Adrenal gland (tissue), 12 donors: ENCODE results near the gene CRIP1. TPM values are rescaled to one million over a fixed set of nuclear protein-coding genes. Genes with fewer than 3 reads are reported as not detected.
A peak's percentile ranks its signal among the peaks of the same experiment; 100 is the strongest.

Experiments used
- DNase-seq, 7 donors: peaks; one replicate each; pipeline ENCODE4 v3.0.0-alpha.2; 2019 to 2020
- H3K27ac ChIP-seq, 5 donors: fragments of 200-600 bp; sonication (generic) in 4 of 5; 1 replicate in 3 of 5; 2 replicates in 2 of 5; pipeline versions ENCODE4 v1.5.1 to v1.8.0; 2016 to 2020; ENCODE audit warnings: mild to moderate bottlenecking in 1 of 5
- H3K27me3 ChIP-seq: fragments of 200-600 bp; 2 replicates; pipeline ENCODE4 v1.8.0; 2021
- H3K36me3 ChIP-seq, 2 donors: fragments of 200-600 bp; replicated peaks in 1 of 2; 1 replicate in 1 of 2; 2 replicates in 1 of 2; pipeline versions ENCODE4 v1.5.1 to v1.8.0; 2018 to 2022
- H3K4me1 ChIP-seq, 2 donors: fragments of 200-600 bp; replicated peaks in 1 of 2; 1 replicate in 1 of 2; 2 replicates in 1 of 2; pipeline versions ENCODE4 v1.5.1 to v1.8.0; 2018 to 2021
- H3K4me3 ChIP-seq, 4 donors: fragments of 200-600 bp; sonication (generic) in 3 of 4; one replicate each; pipeline ENCODE4 v1.5.1; 2016 to 2018
- H3K9me3 ChIP-seq, 3 donors: fragments of 200-600 bp; sonication (generic) in 1 of 3; replicated peaks in 1 of 3; 1 replicate in 2 of 3; 2 replicates in 1 of 3; pipeline versions ENCODE4 v1.5.1 to v1.8.0; 2016 to 2021
- POLR2A ChIP-seq, 2 donors: fragments of 450-650 bp; IDR thresholded peaks; one replicate each; pipeline ENCODE4 v1.6.1; 2017; ENCODE audit warnings: antibody characterized with exemption in 2 of 2, mild to moderate bottlenecking in 2 of 2, moderate library complexity in 1 of 2
- WGBS, 4 donors: extraction: QIAGEN DNeasy Blood & Tissue Kit in 2 of 4; methylation state at CpG; one replicate each; pipeline versions ENCODE4 v1.1.5 to v1.1.7; 2013 to 2017; 5-methylcytosine and 5-hydroxymethylcytosine counted together
- intact Hi-C, 2 donors: fragments of 100-400 bp; cut with DNase I; formaldehyde crosslinking; loops; one replicate each; pipeline versions ENCODE4 v1.14.1 to v1.15.0; 2022 to 2023
- polyA plus RNA-seq, 3 donors: library from polyadenylated mRNA; stranded (reverse); fragments of 200-250 nt in 2 of 3; fragments of 350-450 nt in 1 of 3; fragmentation: Illumina TruSeq in 1 of 3; extraction: RNeasy Lipid Tissue Mini Kit (QIAGEN cat#74804) in 1 of 3; gene quantifications; one replicate each; pipeline ENCODE4 v1.2.3, GENCODE V29; 2013 to 2014
- total RNA-seq, 9 donors: library from RNA; depleted of rRNA in 4 of 9; stranded (reverse); fragments of >200 nt in 4 of 9; fragments of 120-200 nt in 1 of 9; fragmentation: NEBNext Ultra II Directional in 1 of 9; extraction: Animal tissue kit (Norgen Biotek cat#: 25700) in 1 of 9; gene quantifications; one replicate each; pipeline versions ENCODE4 v1.1.0 to v1.2.4, GENCODE V29; 2013 to 2023
- TF ChIP-seq, protein P1 (sequence below), 6 experiments: fragments of 450-650 bp in 4 of 6; fragments of 200-600 bp in 2 of 6; sonication (generic) in 1 of 6; IDR thresholded peaks; 1 replicate in 5 of 6; 2 replicates in 1 of 6; pipeline versions ENCODE4 v1.5.1 to v1.8.0; 2016 to 2021; ENCODE audit warnings: antibody characterized with exemption in 6 of 6, mild to moderate bottlenecking in 2 of 6, moderate library complexity in 1 of 6
- donor health status: healthy with polysubstance abuse.
- donor health status: Bipolar disorder and iron deficiency.
- donor health status: DM: yes; HTN: yes; CAD: no.
- donor health status: DM: no; HTN: no; CAD: no.
- donor health status: DM: no; HTN: no; CAD: no.
- donor health status: DM: yes; HTN: yes; CAD: no.

Gene CRIP1
- total and polyA plus RNA-seq, 12 donors = 1.9 to 157 (median 9.3) TPM

DNA sequence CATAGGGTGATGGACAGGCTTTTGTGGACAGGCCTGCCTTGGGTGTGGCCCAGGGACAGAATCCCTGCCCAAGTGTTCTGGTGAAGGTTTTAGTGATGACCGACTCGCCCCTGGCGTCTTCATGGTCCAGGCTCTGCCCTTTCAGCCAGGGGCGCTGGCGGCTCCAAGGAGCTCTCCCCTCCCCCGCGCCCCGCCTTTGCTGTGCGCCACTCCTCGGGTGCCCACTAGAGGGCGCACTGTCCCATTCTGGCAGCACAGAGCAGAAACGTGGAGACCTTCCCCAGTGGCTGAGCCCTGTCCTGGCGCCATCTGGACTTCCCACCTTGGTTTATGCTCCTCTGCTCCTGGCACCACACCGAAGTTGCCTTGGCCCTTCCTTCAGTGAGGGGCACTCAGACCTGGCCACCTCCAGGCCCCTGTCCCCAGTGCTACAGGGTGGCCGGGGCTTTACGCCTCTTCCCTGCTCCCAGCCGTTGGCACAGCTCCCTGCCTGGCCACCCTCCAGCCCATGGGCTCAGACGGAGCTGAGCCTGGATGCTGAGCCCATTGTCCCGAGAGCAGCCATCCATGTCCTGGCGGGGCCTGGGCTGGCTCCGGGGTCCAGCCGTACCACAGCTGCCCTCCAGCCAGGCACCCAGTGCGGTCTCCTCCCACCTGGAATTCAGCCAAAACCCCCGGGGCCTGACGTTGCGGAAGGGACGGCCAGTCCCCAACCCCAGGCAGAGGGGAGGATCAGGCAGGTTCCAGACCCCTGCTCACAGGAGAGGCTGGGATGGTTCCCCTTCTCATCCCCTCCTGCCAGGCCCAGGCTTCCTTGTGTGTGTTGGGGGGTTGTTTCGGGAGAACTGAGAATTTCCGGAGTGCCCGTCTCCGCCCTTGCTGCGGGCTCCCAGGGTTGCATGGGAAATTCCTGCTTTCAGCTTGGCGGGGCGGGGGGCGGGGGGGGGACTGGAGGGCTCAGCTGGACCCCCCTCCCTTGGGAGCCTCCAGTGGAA lies 5.6 kb upstream of the CRIP1 start:
- peak; percentile 79 to 96 (median 89) for DNase-seq
- intact Hi-C loops = no loop called here
- Histone ChIP-seq H3K9me3 (no peaks in the 10 kb centered on the region), H3K4me3 (peak overlapping the region in 1 of 4 donors; percentile 17), H3K27ac (peak overlapping the region; percentile 9 to 91 (median 59)), H3K27me3 (no peaks in the 10 kb centered on the region), H3K4me1 (peaks cover 13 to 40% of the 10 kb centered on the region in 2 donors), H3K36me3 (no peaks in the 10 kb centered on the region)
- peak in 1 of 2 donors; percentile 7 for TF ChIP-seq POLR2A (IDR thresholded peaks at IDR 0.05)
- TF ChIP-seq, protein P1, sequence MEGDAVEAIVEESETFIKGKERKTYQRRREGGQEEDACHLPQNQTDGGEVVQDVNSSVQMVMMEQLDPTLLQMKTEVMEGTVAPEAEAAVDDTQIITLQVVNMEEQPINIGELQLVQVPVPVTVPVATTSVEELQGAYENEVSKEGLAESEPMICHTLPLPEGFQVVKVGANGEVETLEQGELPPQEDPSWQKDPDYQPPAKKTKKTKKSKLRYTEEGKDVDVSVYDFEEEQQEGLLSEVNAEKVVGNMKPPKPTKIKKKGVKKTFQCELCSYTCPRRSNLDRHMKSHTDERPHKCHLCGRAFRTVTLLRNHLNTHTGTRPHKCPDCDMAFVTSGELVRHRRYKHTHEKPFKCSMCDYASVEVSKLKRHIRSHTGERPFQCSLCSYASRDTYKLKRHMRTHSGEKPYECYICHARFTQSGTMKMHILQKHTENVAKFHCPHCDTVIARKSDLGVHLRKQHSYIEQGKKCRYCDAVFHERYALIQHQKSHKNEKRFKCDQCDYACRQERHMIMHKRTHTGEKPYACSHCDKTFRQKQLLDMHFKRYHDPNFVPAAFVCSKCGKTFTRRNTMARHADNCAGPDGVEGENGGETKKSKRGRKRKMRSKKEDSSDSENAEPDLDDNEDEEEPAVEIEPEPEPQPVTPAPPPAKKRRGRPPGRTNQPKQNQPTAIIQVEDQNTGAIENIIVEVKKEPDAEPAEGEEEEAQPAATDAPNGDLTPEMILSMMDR (IDR thresholded peaks at IDR 0.05) = peak; percentile 97 to 100 (median 98)
- WGBS, 4 donors = 0 to 1% (median 0%) methylated on average over 10 to 35 of the region's 35 CpGs

DNA sequence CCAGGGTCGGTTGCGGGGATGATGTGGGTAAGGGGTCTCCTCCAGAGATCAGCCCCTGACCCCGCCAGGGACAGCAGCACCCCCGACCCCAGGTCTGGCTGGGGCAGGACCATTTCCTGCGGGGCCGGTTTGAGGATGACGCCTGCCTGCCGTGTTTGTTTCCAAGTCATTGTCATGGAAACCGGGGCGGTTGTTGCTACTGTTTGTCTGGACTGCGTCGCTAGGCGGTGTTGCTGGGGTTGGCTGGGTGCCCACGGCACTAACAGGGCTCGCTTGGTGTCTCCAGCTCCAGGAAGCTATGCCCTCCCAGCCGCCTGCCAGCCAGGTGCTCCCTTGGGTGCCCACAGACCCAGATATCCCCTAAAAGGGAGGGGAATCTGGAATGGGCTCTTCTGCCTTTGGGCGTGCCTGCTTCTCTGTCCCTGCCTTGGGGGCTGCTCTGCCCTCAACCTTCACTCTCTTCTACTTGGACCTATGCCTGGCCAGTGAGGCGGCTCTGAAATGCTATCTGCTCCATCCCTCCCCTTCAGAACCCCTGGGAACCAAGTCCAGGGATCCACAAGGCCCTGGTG lies 4.7 kb upstream of the CRIP1 start:
- TF ChIP-seq, protein P1 (IDR thresholded peaks at IDR 0.05) = peak in 2 of 6 experiments; percentile 18 to 20
- TF ChIP-seq POLR2A (IDR thresholded peaks at IDR 0.05) = no peak
- Histone ChIP-seq H3K9me3 (no peaks in the 10 kb centered on the region), H3K27ac (peak overlapping the region in 4 of 5 donors; percentile 58 to 91 (median 75)), H3K36me3 (no peaks in the 10 kb centered on the region), H3K27me3 (peaks cover 2% of the 10 kb centered on the region), H3K4me3 (peak overlapping the region in 1 of 4 donors; percentile 17), H3K4me1 (peaks cover 13 to 39% of the 10 kb centered on the region in 2 donors)
- peak; percentile 90 to 98 (median 94) for DNase-seq
- 0 to 3% (median 2%) methylated on average over 13 to 18 of the region's 18 CpGs for WGBS, 4 donors
- intact Hi-C loops = no loop called here

DNA sequence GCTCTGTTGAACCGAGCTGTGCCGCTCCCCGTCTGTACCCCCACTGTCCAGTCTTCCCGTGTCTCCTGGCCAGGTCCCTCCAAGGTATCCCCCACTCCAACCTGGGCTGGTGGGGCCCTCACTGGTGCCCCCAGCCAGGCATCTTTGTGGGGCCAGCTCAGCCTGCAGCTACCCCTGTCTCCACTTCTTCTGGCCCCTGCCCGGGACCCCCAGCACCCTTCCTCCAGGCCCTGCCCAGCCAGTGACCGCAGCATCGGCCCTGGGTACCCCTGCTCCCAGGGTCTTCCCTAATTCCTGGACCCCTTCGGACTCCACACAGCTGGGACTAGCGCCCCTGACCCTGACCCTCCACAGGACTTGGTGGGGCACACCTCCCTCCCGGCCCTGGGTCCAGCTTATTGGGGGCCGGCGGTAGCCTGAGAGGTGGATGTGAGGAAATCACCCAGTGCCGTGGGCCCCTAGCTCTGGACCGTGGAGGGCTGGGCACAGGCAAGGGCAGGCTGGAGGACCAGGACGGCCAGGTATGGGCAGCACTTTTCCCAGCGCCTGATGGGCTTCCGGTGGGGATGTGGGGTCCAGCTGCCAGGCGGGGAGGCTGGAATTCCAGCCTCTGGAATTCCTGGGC lies 4.1 kb upstream of the CRIP1 start:
- no peak for TF ChIP-seq POLR2A (IDR thresholded peaks at IDR 0.05)
- TF ChIP-seq, protein P1 (IDR thresholded peaks at IDR 0.05) = no peak
- Histone ChIP-seq H3K9me3 (no peaks in the 10 kb centered on the region), H3K36me3 (no peaks in the 10 kb centered on the region), H3K4me3 (no peak overlapping the region), H3K4me1 (peaks cover 13 to 45% of the 10 kb centered on the region in 2 donors), H3K27me3 (peaks cover 9% of the 10 kb centered on the region), H3K27ac (peak overlapping the region in 4 of 5 donors; percentile 32 to 91 (median 73))
- 59 to 71% (median 69%) methylated on average over 8 to 18 of the region's 18 CpGs for WGBS, 4 donors
- intact Hi-C loops = no loop called here
- DNase-seq = no peak
